Ureter (tissue), 1 donor: ENCODE results near the gene TNFRSF19. TPM values are rescaled to one million over a fixed set of nuclear protein-coding genes. Genes with fewer than 3 reads are reported as not detected.
A peak's percentile ranks its signal among the peaks of the same experiment; 100 is the strongest.

Experiments used
- DNase-seq: peaks from one replicate; pipeline ENCODE4 v3.0.0-alpha.2; 2020; ENCODE audit warnings: low spot score
- total RNA-seq: library from RNA; stranded (reverse); gene quantifications from one replicate; pipeline ENCODE4 v1.2.4, GENCODE V29; 2023
- donor health status: DM: yes; HTN: yes; CAD: no.

TNFRSF19 gene
- total RNA-seq, 1 donor from 2014 or later = 4.0 TPM

DNA sequence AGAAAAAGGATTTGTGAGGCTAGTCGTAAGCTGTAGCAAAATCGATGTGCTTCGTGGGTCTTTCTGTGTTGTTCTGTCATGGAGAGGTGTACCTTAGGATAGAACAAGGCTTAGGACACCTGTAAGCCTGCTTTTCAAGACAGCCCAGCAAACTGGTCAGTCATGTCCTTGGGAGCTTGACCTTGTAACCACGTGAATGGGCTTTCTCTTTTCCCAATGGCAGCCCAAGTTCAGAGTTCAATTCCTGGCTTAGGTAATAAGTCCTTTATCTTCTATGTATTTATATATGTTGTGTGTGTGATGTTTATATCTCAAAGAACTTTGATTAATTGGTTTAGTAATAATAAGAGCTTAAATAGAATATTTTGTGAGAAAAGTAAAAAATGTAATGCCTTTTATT lies 112.9 kb downstream of the TNFRSF19 start:
- no peak for DNase-seq

GRCh38 chr13:23684647-23685046 lies 114.4 kb downstream of the TNFRSF19 start:
- DNase-seq = no peak

DNA sequence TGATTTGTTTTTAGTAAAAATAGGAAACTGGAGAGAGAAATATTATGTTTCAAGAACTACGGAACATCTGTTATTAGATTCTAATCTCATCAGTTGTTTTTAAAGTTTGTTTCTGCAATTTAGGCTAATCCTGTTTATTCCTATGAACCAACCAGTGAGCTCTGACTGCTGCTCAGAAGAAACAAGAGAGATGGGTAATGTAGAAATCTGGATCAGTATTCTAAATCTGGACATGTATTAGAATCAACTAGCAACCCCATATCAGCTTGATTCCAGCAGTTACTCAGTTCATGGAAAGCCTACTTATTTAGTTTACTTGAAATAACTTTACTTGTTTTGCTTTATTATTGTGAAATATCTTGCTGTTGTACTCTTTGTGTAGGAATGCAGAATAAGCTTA lies 115.2 kb downstream of the TNFRSF19 start:
- DNase-seq = no peak

DNA sequence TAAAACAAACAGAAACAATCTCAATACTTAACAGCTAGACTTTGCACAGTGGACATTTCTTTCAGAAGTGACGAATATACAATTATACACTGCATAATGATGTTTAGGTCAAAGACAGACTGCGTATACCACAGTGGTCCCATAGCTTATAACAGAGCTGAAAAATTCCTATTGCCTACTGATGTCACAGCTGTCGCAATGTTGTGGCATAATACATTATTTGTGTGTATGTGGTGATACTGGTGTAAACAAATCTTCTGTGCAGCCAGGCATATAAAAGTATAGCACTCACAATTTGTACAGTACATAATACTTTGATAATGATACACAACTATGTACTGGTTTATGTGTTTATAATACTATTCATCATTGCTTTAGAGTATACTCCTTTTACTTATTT lies 116.7 kb downstream of the TNFRSF19 start:
- no peak for DNase-seq

GRCh38 chr13:23687614-23688013 lies 117.4 kb downstream of the TNFRSF19 start:
- no peak for DNase-seq

DNA sequence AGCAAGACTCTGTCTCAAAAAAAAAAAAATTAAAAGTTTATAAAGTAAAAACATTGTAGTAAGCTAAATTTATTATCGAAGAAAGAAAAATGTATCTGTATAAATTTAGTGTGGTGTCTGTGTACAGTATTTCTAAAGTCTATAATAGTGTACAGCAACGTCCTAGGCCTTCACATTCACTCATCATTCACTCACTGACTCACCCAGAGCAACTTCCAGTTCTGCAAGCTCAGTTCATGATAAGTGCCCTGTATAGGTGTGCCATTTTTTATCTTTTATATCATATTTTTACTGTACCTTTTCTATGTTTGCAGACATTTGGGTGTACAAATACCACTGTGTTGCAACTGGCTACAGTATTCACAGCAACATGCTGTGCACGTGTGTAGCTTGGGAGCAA lies 118.1 kb downstream of the TNFRSF19 start:
- no peak for DNase-seq

DNA sequence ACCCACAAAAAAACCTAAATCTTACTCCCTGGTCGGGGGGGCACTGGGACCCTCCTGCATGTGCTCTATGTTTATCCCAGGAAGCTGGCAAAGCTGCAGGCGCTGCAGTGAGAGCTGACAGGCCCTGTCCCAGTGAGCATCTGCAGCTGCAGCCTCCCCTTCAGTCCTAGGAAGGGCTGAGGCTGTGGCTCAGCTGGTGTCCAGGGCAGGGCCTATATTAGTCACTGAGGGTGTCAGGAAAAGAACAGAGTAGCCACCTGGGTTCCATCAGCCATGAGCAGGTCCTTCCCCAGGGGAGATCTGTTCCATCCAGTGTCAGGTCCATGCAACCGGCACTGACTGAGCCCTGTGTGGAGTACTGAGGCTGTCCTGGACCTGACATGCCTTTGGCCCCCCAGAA lies 120.5 kb downstream of the TNFRSF19 start:
- no peak for DNase-seq

- no peak for DNase-seq
These were observed 122.6 kb downstream of the TNFRSF19 start for GRCh38 chr13:23692816-23693215.

GRCh38 chr13:23695196-23695595 lies 125.0 kb downstream of the TNFRSF19 start:
- no peak for DNase-seq

- DNase-seq = peak; percentile 61
These were observed 125.7 kb downstream of the TNFRSF19 start for GRCh38 chr13:23695711-23696464.

DNA sequence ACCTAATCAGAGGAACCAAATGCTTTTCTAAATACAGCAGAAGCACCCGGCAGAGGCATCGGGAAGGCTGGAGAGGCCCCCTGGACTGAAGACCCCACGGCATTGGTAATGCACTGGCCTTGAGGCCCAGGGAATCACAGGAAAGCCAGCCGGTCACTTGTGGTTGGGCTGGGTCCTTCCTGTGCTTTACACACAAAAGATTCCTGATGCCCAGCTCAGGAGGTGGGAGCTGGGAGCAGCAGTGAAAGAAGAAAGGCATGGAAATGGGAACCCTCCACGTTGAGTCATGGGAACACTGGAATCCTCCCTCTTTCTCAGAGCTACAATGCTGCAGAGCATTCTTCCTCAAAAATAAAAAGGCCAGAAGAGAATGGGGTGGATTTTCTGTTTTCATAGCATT lies 126.4 kb downstream of the TNFRSF19 start:
- no peak for DNase-seq

- DNase-seq = no peak
These were observed 127.6 kb downstream of the TNFRSF19 start for GRCh38 chr13:23697772-23698313.

DNA sequence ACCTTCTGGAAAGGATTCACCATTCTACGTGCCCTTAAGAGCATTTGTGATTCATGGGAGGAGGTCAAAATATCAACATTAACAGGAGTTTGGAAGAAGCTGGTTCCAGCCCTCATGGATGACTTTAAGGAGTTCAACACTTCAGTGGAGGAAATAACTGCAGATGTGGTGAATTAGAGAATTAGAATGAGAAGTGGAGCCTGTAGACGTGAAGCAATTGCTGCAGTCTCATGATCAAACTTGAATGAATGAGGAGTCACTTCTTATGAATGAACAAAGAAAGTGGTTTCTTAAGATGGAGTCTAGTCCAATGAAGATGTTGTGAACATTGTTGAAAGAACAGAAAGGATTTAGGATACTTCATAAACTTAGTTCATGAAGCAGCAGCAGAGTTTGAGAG lies 129.1 kb downstream of the TNFRSF19 start:
- no peak for DNase-seq

DNA sequence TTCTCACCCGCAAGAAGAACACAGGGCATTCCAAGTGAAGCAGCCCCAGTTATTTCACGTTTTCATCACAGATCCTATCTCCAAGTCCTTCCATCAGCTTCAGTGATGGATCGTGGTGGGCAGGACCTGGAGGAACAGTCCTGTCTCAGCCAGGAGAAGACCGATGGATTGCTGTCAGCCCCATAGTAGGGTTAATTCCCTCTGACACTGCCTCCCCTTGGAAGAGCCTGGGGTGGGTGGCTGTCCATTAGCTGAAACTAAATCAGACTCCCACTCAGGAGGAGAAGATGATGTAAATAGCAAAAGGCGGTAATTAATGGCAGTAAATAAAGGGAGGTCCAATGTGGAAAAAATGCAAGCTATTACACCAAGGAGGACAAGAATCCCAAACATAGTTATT lies 131.0 kb downstream of the TNFRSF19 start:
- DNase-seq = no peak

DNA sequence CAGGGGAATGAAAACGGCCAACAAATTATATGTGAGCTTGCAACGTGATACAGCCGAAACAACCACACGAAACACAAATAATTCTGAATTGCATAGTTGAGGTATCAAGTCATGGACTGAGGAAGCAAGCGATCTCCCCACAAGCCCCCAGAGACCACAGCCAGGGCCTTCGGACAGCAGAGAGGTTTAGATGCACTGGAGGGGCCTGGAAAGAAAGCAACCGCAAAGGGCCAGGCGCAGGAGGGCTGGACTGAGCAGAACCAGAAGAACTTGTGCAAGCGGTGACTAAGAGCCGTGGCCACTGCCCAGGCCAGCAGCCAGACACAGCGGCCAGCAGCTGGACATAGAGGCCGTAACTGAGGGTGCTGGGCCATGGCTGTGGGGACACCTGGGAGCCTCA lies 131.4 kb downstream of the TNFRSF19 start:
- peak; percentile 73 for DNase-seq

- no peak for DNase-seq
These were observed 133.1 kb downstream of the TNFRSF19 start for GRCh38 chr13:23703246-23703860.

GRCh38 chr13:23705583-23705982 lies 135.4 kb downstream of the TNFRSF19 start:
- DNase-seq = no peak

GRCh38 chr13:23707674-23708073 lies 137.5 kb downstream of the TNFRSF19 start:
- no peak for DNase-seq

- no peak for DNase-seq
These were observed 139.3 kb downstream of the TNFRSF19 start for GRCh38 chr13:23709536-23709935.

- DNase-seq = no peak
These were observed 140.2 kb downstream of the TNFRSF19 start for GRCh38 chr13:23710366-23710765.

- DNase-seq = no peak
These were observed 141.1 kb downstream of the TNFRSF19 start for GRCh38 chr13:23711355-23711754.

GRCh38 chr13:23714672-23715071 lies 144.5 kb downstream of the TNFRSF19 start:
- DNase-seq = no peak

DNA sequence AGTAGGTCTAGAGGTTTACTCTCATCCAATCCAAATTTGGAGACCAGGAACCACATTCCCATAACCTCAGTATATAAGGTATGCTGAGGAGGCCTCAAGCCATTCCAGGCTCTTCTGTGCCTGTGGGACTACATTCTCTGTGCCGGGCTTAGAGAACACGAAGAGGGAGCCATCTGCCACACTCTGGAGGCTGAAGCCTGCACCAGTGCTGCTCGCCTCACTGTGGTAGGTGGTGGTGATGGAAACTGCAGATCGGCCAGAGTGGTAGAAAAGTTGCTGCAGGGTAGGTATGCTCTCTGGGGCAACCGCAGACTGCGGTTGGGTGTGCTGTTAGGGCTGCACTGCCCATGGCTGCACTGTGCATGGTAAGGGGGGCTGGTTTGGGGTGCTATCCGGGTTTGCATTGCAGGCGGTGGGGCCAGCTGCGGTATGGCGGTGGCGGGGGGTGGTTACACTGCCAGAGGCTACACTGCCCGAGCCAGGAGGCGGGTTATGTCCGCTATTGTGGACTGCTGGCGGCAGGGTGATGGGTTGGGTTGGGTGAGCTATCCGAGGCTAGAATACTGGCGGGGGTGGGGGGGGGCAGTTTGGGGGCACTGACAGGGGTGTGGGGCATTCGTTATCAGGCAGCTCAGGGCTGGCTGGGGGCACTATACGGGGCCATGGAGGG lies 145.0 kb downstream of the TNFRSF19 start:
- no peak for DNase-seq
